HG02798 (cell line): ENCODE results near the gene AGBL1.
"Not testable (repeated sequence)": the region's sequence is repeated elsewhere in the genome, so short reads cannot be mapped to it uniquely, and the experiment has no call there.

Source experiments
- ATAC-seq: cut with Tn5 transposase; IDR thresholded peaks from one replicate; pipeline ENCODE4 v1.9.1; 2021; ENCODE audit warnings: mild to moderate bottlenecking; ENCODE audit not compliant: unreplicated experiment, poor library complexity

AGBL1 gene

DNA sequence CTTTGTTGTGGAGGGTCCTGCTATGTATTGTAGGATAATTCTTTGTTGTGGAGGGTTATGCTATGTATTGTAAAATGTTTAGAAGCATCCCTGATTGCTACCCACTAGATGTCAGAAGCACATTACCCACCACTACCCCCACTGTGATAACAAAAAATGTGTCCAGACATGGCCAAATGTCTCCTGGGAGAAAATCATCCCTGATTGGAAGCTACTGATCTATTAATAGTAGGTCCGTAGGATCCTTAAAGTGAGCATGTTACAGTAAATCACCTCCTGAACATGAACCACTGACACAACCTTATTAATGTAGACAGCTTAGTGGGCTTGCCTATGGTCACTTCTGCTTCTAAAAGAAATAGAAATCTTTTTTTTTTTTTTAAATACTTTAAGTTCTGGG lies 884.6 kb downstream of the AGBL1 start:
- no peak for ATAC-seq

- ATAC-seq, result no peak
Observed at GRCh38 chr15:86968244-86968643, 888.6 kb downstream of the AGBL1 start.

- no peak for ATAC-seq
Observed at GRCh38 chr15:86969364-86969763, 889.7 kb downstream of the AGBL1 start.

- ATAC-seq, result no peak
Observed at GRCh38 chr15:86973284-86973844, 893.7 kb downstream of the AGBL1 start.

DNA sequence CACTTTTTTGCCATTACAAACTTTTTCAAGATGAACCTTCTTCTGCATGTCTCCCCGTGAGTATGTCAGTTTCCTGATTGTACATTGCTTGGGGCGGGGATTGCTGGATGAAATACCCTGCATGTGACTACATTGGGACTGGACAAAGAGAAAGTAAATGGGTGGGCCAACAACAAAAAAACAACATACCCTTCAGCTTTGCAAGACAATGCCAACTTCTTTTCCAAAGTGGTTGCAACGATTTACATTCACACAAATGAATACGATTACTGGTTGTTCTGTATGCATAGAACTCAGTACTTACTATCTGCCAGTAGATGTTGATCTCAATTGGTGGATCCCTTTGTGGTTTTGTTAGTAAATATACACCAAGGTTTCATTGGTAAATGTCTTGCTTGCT lies 908.4 kb downstream of the AGBL1 start:
- ATAC-seq, result no peak

DNA sequence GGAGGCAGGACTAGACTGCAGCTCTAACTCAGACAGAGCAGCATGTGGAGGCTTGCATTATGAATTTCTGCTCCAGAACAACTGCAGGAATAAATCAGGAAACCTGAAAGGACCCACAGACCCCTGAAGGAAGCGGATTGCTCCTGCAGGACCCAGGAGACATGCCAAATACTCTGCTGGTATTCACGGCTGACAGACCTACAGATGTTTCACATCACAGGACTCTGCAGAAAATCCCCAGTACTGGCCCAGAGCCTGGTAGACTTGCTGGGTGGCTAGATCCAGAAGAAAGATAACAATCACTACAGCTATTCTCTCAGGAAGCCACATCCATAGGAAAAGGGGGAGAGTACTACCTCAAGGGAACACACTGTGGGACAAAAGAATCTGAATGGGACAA lies 942.1 kb downstream of the AGBL1 start:
- no peak for ATAC-seq

GRCh38 chr15:87031540-87032230 lies 952.0 kb downstream of the AGBL1 start:
- no peak for ATAC-seq

DNA sequence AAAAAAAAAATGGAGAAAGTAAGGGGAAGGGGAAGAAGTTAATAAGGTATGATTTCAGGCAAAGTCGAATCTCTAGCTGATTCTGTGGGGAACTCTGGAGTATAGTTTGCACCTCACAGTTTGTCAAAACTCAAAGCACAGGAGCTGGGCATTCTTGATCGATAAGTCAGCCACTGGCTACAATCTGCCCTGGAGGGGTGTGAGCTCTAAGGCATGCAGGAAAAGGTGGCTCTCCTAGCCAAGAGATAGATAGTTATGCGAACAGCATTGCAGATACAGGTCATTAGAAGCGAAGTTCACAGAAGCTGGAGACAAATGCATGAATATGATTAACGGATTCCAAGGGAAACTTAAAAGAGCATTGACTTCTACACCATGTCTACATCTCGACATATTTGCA lies 952.6 kb downstream of the AGBL1 start:
- ATAC-seq, result no peak

DNA sequence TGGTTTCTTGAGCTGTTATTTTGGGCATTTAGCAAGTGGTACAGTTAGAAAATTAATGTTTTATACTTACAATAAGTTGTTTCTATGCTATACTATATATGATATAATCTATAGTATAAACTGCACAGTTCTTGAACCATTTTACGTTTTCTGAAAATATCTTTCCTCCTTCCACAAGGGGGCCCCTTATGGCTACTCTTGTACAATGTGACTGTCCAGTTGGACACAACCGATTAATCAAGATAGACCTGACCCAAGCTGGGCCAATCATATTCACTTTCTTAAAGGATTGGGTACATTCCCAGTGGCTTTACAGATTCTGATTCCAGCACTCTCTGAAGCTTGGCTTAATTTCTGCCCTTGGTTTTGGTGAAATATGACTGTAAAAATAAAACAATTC lies 953.4 kb downstream of the AGBL1 start:
- no peak for ATAC-seq

GRCh38 chr15:87034886-87035285 lies 955.2 kb downstream of the AGBL1 start:
- no peak for ATAC-seq

DNA sequence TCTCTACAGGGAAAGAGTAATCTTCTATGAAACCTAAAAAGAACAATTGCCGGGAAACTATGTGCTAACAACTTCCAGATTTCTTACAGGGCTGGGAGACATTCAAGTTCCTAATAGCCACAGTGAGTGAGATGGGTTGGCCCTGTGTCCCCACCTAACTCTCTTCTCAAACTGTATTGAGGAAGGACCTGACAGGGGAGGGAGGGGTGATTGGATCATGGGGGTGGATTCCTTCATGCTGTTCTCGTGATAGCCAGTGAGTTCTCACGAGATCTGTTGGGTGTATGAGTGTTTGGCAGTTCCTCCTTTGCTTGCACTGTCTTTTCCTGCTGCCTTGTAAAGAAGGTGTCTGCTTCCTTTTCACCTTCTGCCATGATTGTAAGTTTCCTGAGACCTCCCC lies 958.7 kb downstream of the AGBL1 start:
- no peak for ATAC-seq

DNA sequence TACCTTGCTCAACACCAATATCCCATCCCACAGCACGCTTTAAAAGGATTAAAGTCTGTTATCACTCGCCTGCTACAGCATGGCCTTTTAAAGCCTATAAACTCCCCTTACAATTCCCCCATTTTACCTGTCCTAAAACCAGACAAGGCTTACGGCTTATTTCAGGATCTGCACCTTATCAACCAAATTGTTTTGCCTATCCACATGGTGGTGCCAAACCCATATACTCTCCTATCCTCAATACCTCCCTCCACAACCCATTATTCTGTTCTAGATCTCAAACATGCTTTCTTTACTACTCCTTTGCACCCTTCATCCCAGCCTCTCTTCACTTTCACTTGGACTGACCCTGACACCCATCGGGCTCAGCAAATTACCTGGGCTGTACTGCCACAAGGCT lies 962.9 kb downstream of the AGBL1 start:
- not testable (repeated sequence) for ATAC-seq

DNA sequence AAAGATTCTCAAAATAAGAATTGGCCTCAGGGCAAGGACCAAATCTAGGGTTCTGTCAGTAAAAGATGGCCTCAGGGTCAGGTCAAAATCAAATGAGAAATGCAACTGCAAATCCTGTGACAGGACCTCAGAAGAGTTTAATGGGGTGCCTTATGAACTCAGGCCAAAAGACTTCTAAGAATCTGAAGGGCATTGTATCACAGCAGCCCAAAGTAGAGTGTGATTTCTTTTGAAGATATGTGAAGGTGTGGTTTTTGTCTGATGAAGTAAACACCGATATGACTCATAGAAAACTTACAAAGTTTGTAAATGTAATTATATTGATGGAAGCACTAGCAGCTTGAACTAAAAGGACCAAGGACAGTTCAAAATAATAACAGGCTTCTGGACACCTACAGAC lies 966.1 kb downstream of the AGBL1 start:
- no peak for ATAC-seq

GRCh38 chr15:87047203-87047965 lies 967.7 kb downstream of the AGBL1 start:
- no peak for ATAC-seq
